Kidney (tissue), 14 donors: ENCODE measurements around the gene CAPZA1. TPM values are rescaled to one million over a fixed set of nuclear protein-coding genes. Genes with fewer than 3 reads are reported as not detected.

Experiments used
- DNase-seq, 5 donors: peaks; one replicate each; pipeline ENCODE4 v3.0.0-alpha.2; 2013 to 2020
- FAIRE-seq: peaks from 2 replicates; lab custom pipeline; 2012; peaks lifted over from hg19 to GRCh38; lab: Jason Lieb, UNC
- H3K27ac ChIP-seq, 2 donors: one replicate each; pipeline ENCODE4 v1.7.0; 2013; ENCODE audit warnings: low read depth in 2 of 2, low read length in 2 of 2, inconsistent platforms in 1 of 2
- H3K27me3 ChIP-seq: one replicate; pipeline ENCODE4 v1.7.1; 2013; ENCODE audit warnings: low read length, inconsistent platforms; ENCODE audit not compliant: control insufficient read depth, insufficient read depth
- H3K36me3 ChIP-seq, 3 donors: one replicate each; pipeline versions ENCODE4 v1.7.0 to v1.7.1; 2013; ENCODE audit warnings: low read length in 3 of 3, control low read depth in 1 of 3, inconsistent platforms in 1 of 3; ENCODE audit not compliant: insufficient read depth in 3 of 3, control insufficient read depth in 2 of 3
- H3K4me1 ChIP-seq, 3 donors: one replicate each; pipeline versions ENCODE4 v1.7.0 to v1.7.1; 2013; ENCODE audit warnings: low read length in 3 of 3, inconsistent platforms in 1 of 3, low read depth in 1 of 3; ENCODE audit not compliant: control insufficient read depth in 2 of 3, insufficient read depth in 2 of 3
- H3K4me3 ChIP-seq, 3 donors: one replicate each; pipeline versions ENCODE4 v1.7.0 to v1.8.1; 2013; ENCODE audit warnings: low read length in 3 of 3, control low read depth in 1 of 3, inconsistent platforms in 1 of 3
- H3K9ac ChIP-seq, 3 donors: one replicate each; pipeline versions ENCODE4 v1.7.0 to v1.7.1; 2013; ENCODE audit warnings: low read length in 3 of 3, control low read depth in 1 of 3, inconsistent platforms in 1 of 3
- H3K9me3 ChIP-seq, 3 donors: one replicate each; pipeline versions ENCODE4 v1.7.0 to v1.7.1; 2013; ENCODE audit warnings: low read length in 3 of 3, control low read depth in 1 of 3, inconsistent platforms in 1 of 3; ENCODE audit not compliant: control insufficient read depth in 2 of 3, insufficient read depth in 1 of 3
- CTCF ChIP-seq: IDR thresholded peaks from 3 replicates; pipeline ENCODE4 v1.5.1; 2012; ENCODE audit warnings: mild to moderate bottlenecking, moderate library complexity, borderline replicate concordance; ENCODE audit not compliant: insufficient read depth; ENCODE audit errors: extremely low read depth
- intact Hi-C: fragments of 100-400 bp; cut with DNase I; formaldehyde crosslinking; loops from one replicate; pipeline ENCODE4 v1.11.1; 2022
- polyA plus RNA-seq: library from polyadenylated mRNA; stranded (reverse); fragments of 350-450 nt; fragmentation: Illumina TruSeq; extraction: RNeasy Lipid Tissue Mini Kit (QIAGEN cat#74804); gene quantifications from one replicate; pipeline ENCODE4 v1.2.3, GENCODE V29; 2014; ENCODE audit warnings: low read depth, low replicate concordance; ENCODE audit not compliant: insufficient read depth
- total RNA-seq: library from RNA; stranded (reverse); fragmentation: NEBNext Ultra II Directional; extraction: Animal tissue kit (Norgen Biotek cat#: 25700); gene quantifications from one replicate; pipeline ENCODE4 v1.2.1, GENCODE V29; 2021
- donor health status: control.
- donor health status: control.
- donor health status: control.
- donor health status: control.
- donor health status: control.
- donor health status: DM: yes; HTN: yes; CAD: no.
- donor health status: Normal renal cell carcinoma (clear cell type).

CAPZA1 gene
- total and polyA plus RNA-seq, 2 donors from 2014 or later: 40.3 to 98.7 TPM

GRCh38 chr1:112713466-112714312 is 94.1 kb downstream of the CAPZA1 start:
- Histone ChIP-seq H3K4me3 (peak overlapping the region in 1 of 3 donors; percentile 64), H3K36me3 (no peaks in the 10 kb centered on the region), H3K27me3 (peaks cover 2% of the 10 kb centered on the region), H3K27ac (no peak overlapping the region), H3K9me3 (no peaks in the 10 kb centered on the region), H3K4me1 (peaks cover 0 to 22% (median 12%) of the 10 kb centered on the region in 3 donors), H3K9ac (peak overlapping the region in 2 of 3 donors; percentile 18 to 40)
- FAIRE-seq (no peak), DNase-seq (peak in 3 of 5 donors; percentile 53 to 81 (median 70))
- intact Hi-C loops: no loop called here
- TF ChIP-seq CTCF: peak; percentile 3

- Histone ChIP-seq H3K4me3 (peak overlapping the region in 2 of 3 donors; percentile 51 to 64), H3K36me3 (no peaks in the 10 kb centered on the region), H3K9ac (peak overlapping the region in 2 of 3 donors; percentile 18 to 51), H3K4me1 (peaks cover 0 to 22% (median 12%) of the 10 kb centered on the region in 3 donors), H3K27ac (no peak overlapping the region), H3K27me3 (peaks cover 2% of the 10 kb centered on the region), H3K9me3 (no peaks in the 10 kb centered on the region)
- peak in 1 of 5 donors; percentile 87 for DNase-seq
- intact Hi-C loops: loop anchor here (5.0 kb wide), 1 partner anchor 93 kb away; no protein-coding TSS in a partner anchor
- TF ChIP-seq CTCF: no peak
- FAIRE-seq: no peak
Measured at GRCh38 chr1:112714313-112715263, 95.0 kb downstream of the CAPZA1 start.

GRCh38 chr1:112715264-112716053 is 95.8 kb downstream of the CAPZA1 start, which contains the start of gene PPM1J:
TSS of gene PPM1J (minus strand) at chr1:112715332. CDS start at chr1:112715301, 31 bp downstream.
- Histone ChIP-seq H3K9ac (peak within 1 kb of the TSS; percentile 38 to 51 (median 50)), H3K4me3 (peak within 1 kb of the TSS; percentile 65 to 76 (median 67)), H3K27me3 (peaks cover 2% of the 10 kb centered on the region), H3K27ac (peak within 1 kb of the TSS; percentile 20 to 37), H3K36me3 (no peaks in the 10 kb centered on the region), H3K4me1 (peaks cover 0 to 22% (median 12%) of the 10 kb centered on the region in 3 donors), H3K9me3 (no peaks in the 10 kb centered on the region)
- intact Hi-C loops: loop anchor here (5.0 kb wide), 1 partner anchor 92 kb away; no protein-coding TSS in a partner anchor
- FAIRE-seq: peak; percentile 6
- TF ChIP-seq CTCF: no peak
- peak; percentile 95 to 100 (median 97) for DNase-seq
